ENCODE data around the gene IRAK3. TPM values are rescaled to one million over a fixed set of nuclear protein-coding genes. Genes with fewer than 3 reads are reported as not detected.

The IRAK3 gene
- total RNA-seq, 1 experiment from 2014 or later, result 0.70 TPM

GRCh38 chr12:66168410-66168809, 20.6 kb upstream of the IRAK3 start (continued):
- no peak for TF ChIP-seq ZNF281 (CRISPR knock-in tag; IDR thresholded peaks at IDR 0.05)
- no peak for TF ChIP-seq ZNF263 (CRISPR knock-in tag; IDR thresholded peaks at IDR 0.05; ENCODE audit: low read depth)

GRCh38 chr12:66169221-66170170, 19.5 kb upstream of the IRAK3 start, which contains the start of gene TMBIM4:
Gene TMBIM4, minus strand, starts transcription at chr12:66169996. Its CDS starts 45 bp downstream, at chr12:66169951.
- Mint-ChIP-seq H3K9me3 (peaks cover 21% of the 10 kb centered on the region), H3K27me3 (ENCODE audit: low read depth) (no peaks in the 10 kb centered on the region), H3K36me3 (peaks cover 22% of the 10 kb centered on the region), H3K4me3 (peak within 1 kb of the TSS; percentile 94), H3K4me1 (peaks cover 11% of the 10 kb centered on the region), H3K27ac (peak within 1 kb of the TSS; percentile 99)
- peak; percentile 81 for DNase-seq (ENCODE audit: low spot score)
- ATAC-seq, result peak; percentile 99
- ChIA-PET CTCF (interaction anchor here (0.6 to 1.9 kb wide), 18 partner anchors 11 to 654 kb away, joined by 3 to 13 read pairs (median 4); partner anchors contain the start of genes HELB, IRAK3 and LLPH), POLR2A (interaction anchor here (0.6 to 1.6 kb wide), 3 partner anchors 8 to 39 kb away, joined by 3 to 7 read pairs (median 4); partner anchors contain the start of gene LLPH)
- no peak for TF ChIP-seq ZNF317 (CRISPR knock-in tag; IDR thresholded peaks at IDR 0.05; ENCODE audit: borderline replicate concordance, low read depth)
- peak; percentile 59 for TF ChIP-seq MAX (CRISPR knock-in tag; IDR thresholded peaks at IDR 0.05)
- TF ChIP-seq NFE2L1 (CRISPR knock-in tag; IDR thresholded peaks at IDR 0.05), result peak; percentile 34; the same call in 1 of the 2 replicates
- no peak for TF ChIP-seq CBFB (CRISPR knock-in tag; IDR thresholded peaks at IDR 0.05; ENCODE audit: low read depth)
- no peak for TF ChIP-seq TP53 (CRISPR knock-in tag; IDR thresholded peaks at IDR 0.05)
- peak; percentile 93 for TF ChIP-seq ZNF263 (CRISPR knock-in tag; IDR thresholded peaks at IDR 0.05; ENCODE audit: low read depth)
- TF ChIP-seq EMX1 (CRISPR knock-in tag; IDR thresholded peaks at IDR 0.05), result no peak
- TF ChIP-seq SMAD4 (CRISPR knock-in tag; IDR thresholded peaks at IDR 0.05), result 0 out of 2 replicates have a peak, but pooled peaks have one; percentile 12
- 0 out of 2 replicates have a peak, but pooled peaks have one; percentile 20 for TF ChIP-seq ZNF416 (CRISPR knock-in tag; IDR thresholded peaks at IDR 0.05)
- TF ChIP-seq SMAD3 (CRISPR knock-in tag; IDR thresholded peaks at IDR 0.05; ENCODE audit: borderline replicate concordance), result 0 out of 2 replicates have a peak, but pooled peaks have one; percentile 37
- 0 out of 2 replicates have a peak, but pooled peaks have one; percentile 20 for TF ChIP-seq RELA (CRISPR knock-in tag; IDR thresholded peaks at IDR 0.05; ENCODE audit: borderline replicate concordance)
- TF ChIP-seq ZNF423 (CRISPR knock-in tag; IDR thresholded peaks at IDR 0.05), result peak; percentile 50; the same call in 1 of the 2 replicates
- peak; percentile 87 for TF ChIP-seq FOXP1 (CRISPR knock-in tag; IDR thresholded peaks at IDR 0.05; ENCODE audit: borderline replicate concordance)
- TF ChIP-seq TEAD1 (CRISPR knock-in tag; IDR thresholded peaks at IDR 0.05), result peak; percentile 78; the same call in 1 of the 2 replicates
- TF ChIP-seq STAT6 (CRISPR knock-in tag; conservative IDR thresholded peaks at IDR 0.05; ENCODE audit: low read depth), result no peak
- TF ChIP-seq ARID4B (CRISPR knock-in tag; IDR thresholded peaks at IDR 0.05; ENCODE audit: borderline replicate concordance), result peak; percentile 81
- TF ChIP-seq GABPB1 (CRISPR knock-in tag; IDR thresholded peaks at IDR 0.05), result peak; percentile 79
- peak; percentile 58 for TF ChIP-seq USF1 (CRISPR knock-in tag; IDR thresholded peaks at IDR 0.05)
- TF ChIP-seq SOX15 (CRISPR knock-in tag; IDR thresholded peaks at IDR 0.05), result no peak
- TF ChIP-seq NR2C2 (CRISPR knock-in tag; IDR thresholded peaks at IDR 0.05), result no peak
- no peak for TF ChIP-seq NFYB (CRISPR knock-in tag; conservative IDR thresholded peaks at IDR 0.05; ENCODE audit: low read depth)
